Keratinocyte (primary cell): ENCODE measurements around the gene NOSIP. TPM values are rescaled to one million over a fixed set of nuclear protein-coding genes. Genes with fewer than 3 reads are reported as not detected.

Source experiments
- DNase-seq: peaks from one replicate; pipeline ENCODE4 v3.0.0-alpha.2; 2011; ENCODE audit warnings: low read depth, missing footprints, low spot score
- FAIRE-seq: peaks from 2 replicates; lab custom pipeline; 2011; peaks lifted over from hg19 to GRCh38; lab: Jason Lieb, UNC
- H2AFZ ChIP-seq: 2 replicates; pipeline ENCODE4 v1.6.0; 2012; ENCODE audit warnings: low read length, control low read depth, inconsistent platforms; ENCODE audit not compliant: control insufficient read depth
- H3K27ac ChIP-seq: 2 replicates; pipeline ENCODE4 v1.5.1; 2011; ENCODE audit warnings: low read length; ENCODE audit not compliant: control insufficient read depth, insufficient read depth
- H3K27me3 ChIP-seq: 3 replicates; pipeline ENCODE4 v1.6.0; 2011; ENCODE audit warnings: low read length; ENCODE audit not compliant: control insufficient read depth, insufficient read depth; ENCODE audit errors: extremely low read depth
- H3K36me3 ChIP-seq, 2 experiments: 2 replicates in 1 of 2; 3 replicates in 1 of 2; pipeline ENCODE4 v1.5.1; 2011; ENCODE audit warnings: low read length in 2 of 2, mild to moderate bottlenecking in 1 of 2; ENCODE audit not compliant: control insufficient read depth in 2 of 2, insufficient read depth in 2 of 2; ENCODE audit errors: extremely low read depth in 1 of 2
- H3K4me1 ChIP-seq: 3 replicates; pipeline ENCODE4 v1.5.1; 2011; ENCODE audit warnings: low read length; ENCODE audit not compliant: control insufficient read depth, insufficient read depth; ENCODE audit errors: extremely low read depth
- H3K4me2 ChIP-seq: 3 replicates; pipeline ENCODE4 v1.6.0; 2011; ENCODE audit warnings: low read depth, low read length; ENCODE audit not compliant: control insufficient read depth, insufficient read depth; ENCODE audit errors: extremely low read depth
- H3K4me3 ChIP-seq, 3 experiments: fragments of 200-600 bp in 1 of 3; sonication (generic) in 1 of 3; 2 replicates in 2 of 3; 3 replicates in 1 of 3; pipeline ENCODE4 v1.5.1; 2011 to 2016; ENCODE audit warnings: low read length in 3 of 3, mild to moderate bottlenecking in 3 of 3, control low read depth in 2 of 3, inconsistent platforms in 1 of 3, low read depth in 1 of 3, mixed read lengths in 1 of 3, mixed run types in 1 of 3, moderate library complexity in 1 of 3; ENCODE audit not compliant: control insufficient read depth in 2 of 3, insufficient read depth in 2 of 3; ENCODE audit errors: extremely low read depth in 1 of 3
- H3K79me2 ChIP-seq: 2 replicates; pipeline ENCODE4 v1.6.0; 2012; ENCODE audit warnings: low read length; ENCODE audit not compliant: control insufficient read depth, insufficient read depth
- H3K9ac ChIP-seq: 3 replicates; pipeline ENCODE4 v1.6.0; 2011; ENCODE audit warnings: low read length; ENCODE audit not compliant: control insufficient read depth, insufficient read depth; ENCODE audit errors: extremely low read depth
- H3K9me1 ChIP-seq: 3 replicates; pipeline ENCODE4 v1.6.0; 2011; ENCODE audit warnings: low read length; ENCODE audit not compliant: control insufficient read depth, insufficient read depth; ENCODE audit errors: extremely low read depth
- H3K9me3 ChIP-seq: 2 replicates; pipeline ENCODE4 v1.5.1; 2012; ENCODE audit warnings: low read depth, low read length; ENCODE audit not compliant: control insufficient read depth
- H4K20me1 ChIP-seq: 3 replicates; pipeline ENCODE4 v1.6.0; 2011; ENCODE audit warnings: low read length; ENCODE audit not compliant: control insufficient read depth, insufficient read depth; ENCODE audit errors: extremely low read depth
- CTCF ChIP-seq, 3 experiments: IDR thresholded peaks in 1 of 3; conservative IDR thresholded peaks in 1 of 3; optimal IDR thresholded peaks in 1 of 3; 2 replicates in 2 of 3; 3 replicates in 1 of 3; pipeline versions ENCODE3 to v1.5.1; 2011; ENCODE audit warnings: low read length in 3 of 3, mild to moderate bottlenecking in 3 of 3, moderate library complexity in 2 of 3, control low read depth in 1 of 3, inconsistent platforms in 1 of 3; ENCODE audit not compliant: insufficient read depth in 2 of 3; ENCODE audit errors: extremely low read depth in 1 of 3
- EZH2 ChIP-seq: IDR thresholded peaks from one replicate; pipeline ENCODE4 v1.6.1; 2012; ENCODE audit warnings: inconsistent platforms, mild to moderate bottlenecking, low read length, moderate library complexity
- dilution Hi-C: fragments of 300-500 bp; cut with MboI; formaldehyde crosslinking; loops from one replicate; pipeline ENCODE4 v1.7.0; 2020; ENCODE audit warnings: low sequenced_read_pairs; ENCODE audit not compliant: extremely low pct_ligation_motif_present
- polyA plus RNA-seq, 5 experiments: library from polyadenylated mRNA; depleted of rRNA in 3 of 5; stranded (reverse) in 3 of 5; stranded (forward) in 1 of 5; unstranded in 1 of 5; fragments of >200 nt; gene quantifications; 1 replicate in 1 of 5; 2 replicates in 3 of 5; 3 replicates in 1 of 5; pipeline versions ENCODE4 v1.2.1 to v1.2.3, GENCODE V29; 2011 to 2012; ENCODE audit warnings: missing spikeins in 2 of 5, low read depth in 1 of 5, low replicate concordance in 1 of 5

Gene NOSIP
- polyA plus RNA-seq, 1 donor (not counting 4 experiments of a cell fraction or from before 2014, with no cell fraction given), result 36.6 TPM

DNA sequence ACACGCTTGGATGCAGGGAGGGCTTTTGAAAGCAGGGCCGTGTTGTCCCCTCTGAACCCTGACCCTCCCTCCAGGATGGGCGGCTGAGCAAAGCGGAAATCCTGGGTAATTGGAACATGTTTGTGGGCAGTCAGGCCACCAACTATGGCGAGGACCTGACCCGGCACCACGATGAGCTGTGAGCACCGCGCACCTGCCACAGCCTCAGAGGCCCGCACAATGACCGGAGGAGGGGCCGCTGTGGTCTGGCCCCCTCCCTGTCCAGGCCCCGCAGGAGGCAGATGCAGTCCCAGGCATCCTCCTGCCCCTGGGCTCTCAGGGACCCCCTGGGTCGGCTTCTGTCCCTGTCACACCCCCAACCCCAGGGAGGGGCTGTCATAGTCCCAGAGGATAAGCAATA, 37.3 kb downstream of the NOSIP start:
- H2AFZ ChIP-seq, result no peak overlapping the region
- no peak overlapping the region for H3K4me3 ChIP-seq
- DNase-seq (no peak), FAIRE-seq (no peak)
- H3K36me3 ChIP-seq, result no peaks in the 10 kb centered on the region
- H3K9me3 ChIP-seq, result no peaks in the 10 kb centered on the region
- no peaks in the 10 kb centered on the region for H3K79me2 ChIP-seq
- H4K20me1 ChIP-seq, result no peaks in the 10 kb centered on the region
- H3K27me3 ChIP-seq, result no peaks in the 10 kb centered on the region
- no peaks in the 10 kb centered on the region for H3K9me1 ChIP-seq
- H3K4me2 ChIP-seq, result no peak overlapping the region
- dilution Hi-C loops, result no loop called here
- peaks cover 4% of the 10 kb centered on the region for H3K4me1 ChIP-seq
- no peak overlapping the region for H3K27ac ChIP-seq
- no peak for TF ChIP-seq CTCF (optimal IDR thresholded peaks at IDR 0.05 in 1 of 3, IDR thresholded peaks at IDR 0.05 in 1 of 3, conservative IDR thresholded peaks at IDR 0.05 in 1 of 3; ENCODE audit: extremely low read depth in 1 of 3, insufficient read depth in 2 of 3, low read length in 3 of 3)
- TF ChIP-seq EZH2, result no peak
- H3K9ac ChIP-seq, result no peak overlapping the region

- H3K27ac ChIP-seq, result no peak overlapping the region
- DNase-seq (no peak), FAIRE-seq (no peak)
- no peaks in the 10 kb centered on the region for H3K36me3 ChIP-seq
- no peaks in the 10 kb centered on the region for H3K9me3 ChIP-seq
- dilution Hi-C loops, result no loop called here
- no peak overlapping the region for H3K4me3 ChIP-seq
- H3K4me2 ChIP-seq, result no peak overlapping the region
- H3K79me2 ChIP-seq, result no peaks in the 10 kb centered on the region
- no peaks in the 10 kb centered on the region for H3K27me3 ChIP-seq
- no peaks in the 10 kb centered on the region for H3K9me1 ChIP-seq
- no peak for TF ChIP-seq CTCF (optimal IDR thresholded peaks at IDR 0.05 in 1 of 3, IDR thresholded peaks at IDR 0.05 in 1 of 3, conservative IDR thresholded peaks at IDR 0.05 in 1 of 3; ENCODE audit: extremely low read depth in 1 of 3, insufficient read depth in 2 of 3, low read length in 3 of 3)
- TF ChIP-seq EZH2, result no peak
- peaks cover 4% of the 10 kb centered on the region for H3K4me1 ChIP-seq
- no peak overlapping the region for H2AFZ ChIP-seq
- no peaks in the 10 kb centered on the region for H4K20me1 ChIP-seq
- no peak overlapping the region for H3K9ac ChIP-seq
Observed at GRCh38 chr19:49542446-49542845, 37.9 kb downstream of the NOSIP start.
